DND-41 (cell line): Measurements from ENCODE around the gene SLC22A15.

Source experiments
- EZH2 ChIP-seq: IDR thresholded peaks from 3 replicates; pipeline ENCODE4 v1.6.1; 2012; ENCODE audit warnings: borderline replicate concordance, low read depth, mild to moderate bottlenecking, moderate library complexity, low read length, inconsistent platforms; ENCODE audit not compliant: severe bottlenecking
- TF ChIP-seq, protein P1 (sequence below): IDR thresholded peaks from 2 replicates; pipeline ENCODE4 v1.5.1; 2012; ENCODE audit warnings: borderline replicate concordance, low read length, moderate library complexity, mild to moderate bottlenecking; ENCODE audit not compliant: poor library complexity, severe bottlenecking; ENCODE audit errors: extremely low read depth

DNA sequence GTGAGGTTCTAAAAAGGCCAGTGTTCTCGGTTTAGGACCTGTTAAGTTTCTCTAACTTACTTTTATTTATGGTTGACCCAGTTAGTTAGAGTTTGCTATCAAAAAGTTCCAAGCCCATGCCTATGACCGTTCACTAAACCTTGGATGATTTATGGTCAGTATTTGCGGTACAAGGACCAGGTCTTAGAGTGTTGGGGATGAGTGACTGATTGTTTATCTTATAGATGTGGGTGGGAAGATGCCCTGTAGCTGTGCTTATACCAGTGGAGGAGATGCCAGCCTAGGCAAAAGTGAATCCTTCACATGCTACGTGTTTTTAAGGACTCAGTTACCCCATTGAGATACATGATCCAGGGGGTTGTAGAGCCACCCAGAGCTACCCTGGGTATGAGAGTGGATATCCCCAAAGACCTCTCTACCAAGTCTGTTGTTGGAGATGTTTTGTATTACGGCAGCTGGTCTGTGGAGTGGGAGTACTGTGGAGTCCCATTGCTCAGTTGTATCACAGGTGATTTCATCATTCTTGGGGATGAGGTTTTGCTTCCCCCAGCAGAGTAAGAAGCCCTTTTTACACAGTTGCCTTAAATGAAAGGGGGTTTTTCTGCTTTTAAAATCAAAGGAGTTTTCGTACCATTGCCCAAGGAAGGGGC is 2.1 kb downstream of the SLC22A15 start:
- TF ChIP-seq, protein P1, sequence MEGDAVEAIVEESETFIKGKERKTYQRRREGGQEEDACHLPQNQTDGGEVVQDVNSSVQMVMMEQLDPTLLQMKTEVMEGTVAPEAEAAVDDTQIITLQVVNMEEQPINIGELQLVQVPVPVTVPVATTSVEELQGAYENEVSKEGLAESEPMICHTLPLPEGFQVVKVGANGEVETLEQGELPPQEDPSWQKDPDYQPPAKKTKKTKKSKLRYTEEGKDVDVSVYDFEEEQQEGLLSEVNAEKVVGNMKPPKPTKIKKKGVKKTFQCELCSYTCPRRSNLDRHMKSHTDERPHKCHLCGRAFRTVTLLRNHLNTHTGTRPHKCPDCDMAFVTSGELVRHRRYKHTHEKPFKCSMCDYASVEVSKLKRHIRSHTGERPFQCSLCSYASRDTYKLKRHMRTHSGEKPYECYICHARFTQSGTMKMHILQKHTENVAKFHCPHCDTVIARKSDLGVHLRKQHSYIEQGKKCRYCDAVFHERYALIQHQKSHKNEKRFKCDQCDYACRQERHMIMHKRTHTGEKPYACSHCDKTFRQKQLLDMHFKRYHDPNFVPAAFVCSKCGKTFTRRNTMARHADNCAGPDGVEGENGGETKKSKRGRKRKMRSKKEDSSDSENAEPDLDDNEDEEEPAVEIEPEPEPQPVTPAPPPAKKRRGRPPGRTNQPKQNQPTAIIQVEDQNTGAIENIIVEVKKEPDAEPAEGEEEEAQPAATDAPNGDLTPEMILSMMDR = no peak
- TF ChIP-seq EZH2 = no peak
